Astrocyte (in vitro differentiated cells and primary cell): Measurements from ENCODE around the gene CRB3. TPM values are rescaled to one million over a fixed set of nuclear protein-coding genes. Genes with fewer than 3 reads are reported as not detected.

Experiments
- DNase-seq: peaks from one replicate; pipeline ENCODE4 v3.0.0-alpha.2; 2010; ENCODE audit warnings: low read depth
- FAIRE-seq: peaks from 2 replicates; lab custom pipeline; 2011; peaks lifted over from hg19 to GRCh38; lab: Jason Lieb, UNC
- H2AFZ ChIP-seq: 2 replicates; pipeline ENCODE4 v1.6.0; 2012; ENCODE audit warnings: low read depth, low read length, inconsistent platforms
- H3K27ac ChIP-seq: 2 replicates; pipeline ENCODE4 v1.5.1; 2011; ENCODE audit warnings: low read depth, low read length, inconsistent platforms
- H3K27me3 ChIP-seq: 2 replicates; pipeline ENCODE4 v1.6.0; 2011; ENCODE audit warnings: low read length, inconsistent platforms; ENCODE audit not compliant: insufficient read depth
- H3K36me3 ChIP-seq: 2 replicates; pipeline ENCODE4 v1.5.1; 2011; ENCODE audit warnings: low read length, inconsistent platforms; ENCODE audit not compliant: insufficient read depth
- H3K4me1 ChIP-seq: 2 replicates; pipeline ENCODE4 v1.5.1; 2011; ENCODE audit warnings: low read length, inconsistent platforms; ENCODE audit not compliant: insufficient read depth
- H3K4me2 ChIP-seq: 2 replicates; pipeline ENCODE4 v1.6.0; 2012; ENCODE audit warnings: low read length, inconsistent platforms
- H3K4me3 ChIP-seq: 2 replicates; pipeline ENCODE4 v1.5.1; 2011; ENCODE audit warnings: low read depth, mild to moderate bottlenecking, low read length, inconsistent platforms; ENCODE audit not compliant: insufficient read depth
- H3K79me2 ChIP-seq: 2 replicates; pipeline ENCODE4 v1.6.0; 2012; ENCODE audit warnings: mild to moderate bottlenecking, low read length, inconsistent platforms; ENCODE audit not compliant: insufficient read depth
- H3K9ac ChIP-seq: 2 replicates; pipeline ENCODE4 v1.6.0; 2012; ENCODE audit warnings: mild to moderate bottlenecking, low read length, inconsistent platforms
- H3K9me3 ChIP-seq: 2 replicates; pipeline ENCODE4 v1.5.1; 2012; ENCODE audit warnings: low read depth, mild to moderate bottlenecking, low read length, inconsistent platforms; ENCODE audit not compliant: insufficient read depth
- H4K20me1 ChIP-seq: 2 replicates; pipeline ENCODE4 v1.6.0; 2012; ENCODE audit warnings: low read length, inconsistent platforms; ENCODE audit not compliant: insufficient read depth
- H3K27ac Mint-ChIP-seq: one replicate; pipeline ENCODE4 v1.8.0; 2021; ENCODE audit warnings: mild to moderate bottlenecking, mixed read lengths; ENCODE audit not compliant: unreplicated experiment
- H3K27me3 Mint-ChIP-seq: one replicate; pipeline ENCODE4 v1.8.0; 2021; ENCODE audit warnings: low read depth, mixed read lengths; ENCODE audit not compliant: unreplicated experiment
- H3K36me3 Mint-ChIP-seq: one replicate; pipeline ENCODE4 v1.8.0; 2021; ENCODE audit warnings: low read depth, mixed read lengths; ENCODE audit not compliant: unreplicated experiment
- H3K4me1 Mint-ChIP-seq: one replicate; pipeline ENCODE4 v1.8.0; 2021; ENCODE audit warnings: low read depth, mixed read lengths; ENCODE audit not compliant: unreplicated experiment
- H3K4me3 Mint-ChIP-seq: one replicate; pipeline ENCODE4 v1.8.0; 2021; ENCODE audit warnings: mild to moderate bottlenecking, moderate library complexity, mixed read lengths; ENCODE audit not compliant: unreplicated experiment
- H3K9me3 Mint-ChIP-seq: one replicate; pipeline ENCODE4 v1.8.0; 2021; ENCODE audit warnings: mild to moderate bottlenecking, mixed read lengths; ENCODE audit not compliant: unreplicated experiment
- CTCF ChIP-seq: IDR thresholded peaks from 2 replicates; pipeline ENCODE4 v1.5.1; 2011; ENCODE audit warnings: low read depth, mild to moderate bottlenecking, inconsistent platforms, low read length, moderate library complexity; ENCODE audit not compliant: insufficient read depth
- EZH2 ChIP-seq: IDR thresholded peaks from 2 replicates; pipeline ENCODE4 v1.6.1; 2012; ENCODE audit warnings: mild to moderate bottlenecking, low read length, inconsistent platforms; ENCODE audit not compliant: insufficient read depth
- total RNA-seq: library from RNA; stranded (reverse); gene quantifications from 2 replicates; pipeline ENCODE4 v1.2.1, GENCODE V29; 2021

Gene CRB3
- total RNA-seq, 1 donor from 2014 or later = 1.6 TPM

- Mint-ChIP-seq H3K36me3 (peaks cover 14% of the 10 kb centered on the region), H3K4me3 (no peak overlapping the region), H3K27ac (no peak overlapping the region), H3K9me3 (peaks cover 2% of the 10 kb centered on the region), H3K27me3 (peaks cover 4% of the 10 kb centered on the region), H3K4me1 (no peaks in the 10 kb centered on the region)
- FAIRE-seq (no peak), DNase-seq (no peak)
- no peak overlapping the region for H3K9ac ChIP-seq
- no peak overlapping the region for H3K4me2 ChIP-seq
- TF ChIP-seq CTCF (no peak), EZH2 (no peak)
- H3K36me3 ChIP-seq = no peaks in the 10 kb centered on the region
- no peaks in the 10 kb centered on the region for H4K20me1 ChIP-seq
- no peaks in the 10 kb centered on the region for H3K27me3 ChIP-seq
- H3K4me3 ChIP-seq = no peak overlapping the region
- H3K79me2 ChIP-seq = no peaks in the 10 kb centered on the region
- H3K4me1 ChIP-seq = no peaks in the 10 kb centered on the region
- no peak overlapping the region for H2AFZ ChIP-seq
- no peak overlapping the region for H3K27ac ChIP-seq
- H3K9me3 ChIP-seq = no peaks in the 10 kb centered on the region
Measured at GRCh38 chr19:6442087-6442688, 21.9 kb upstream of the CRB3 start.

- DNase-seq (no peak), FAIRE-seq (no peak)
- Histone ChIP-seq H2AFZ (no peak overlapping the region), H3K9ac (no peak overlapping the region), H3K27me3 (no peaks in the 10 kb centered on the region), H3K27ac (no peak overlapping the region), H3K4me2 (no peak overlapping the region), H3K36me3 (no peaks in the 10 kb centered on the region), H4K20me1 (no peaks in the 10 kb centered on the region), H3K9me3 (no peaks in the 10 kb centered on the region), H3K4me1 (no peaks in the 10 kb centered on the region), H3K79me2 (no peaks in the 10 kb centered on the region), H3K4me3 (no peak overlapping the region)
- H3K27me3 Mint-ChIP-seq = peaks cover under 1% of the 10 kb centered on the region
- no peak for TF ChIP-seq EZH2
- no peak for TF ChIP-seq CTCF
- no peak overlapping the region for H3K27ac Mint-ChIP-seq
- H3K4me1 Mint-ChIP-seq = no peaks in the 10 kb centered on the region
- H3K4me3 Mint-ChIP-seq = no peak overlapping the region
- H3K9me3 Mint-ChIP-seq = peaks cover 2% of the 10 kb centered on the region
- H3K36me3 Mint-ChIP-seq = peaks cover 12% of the 10 kb centered on the region
Measured at GRCh38 chr19:6443986-6444385, 20.1 kb upstream of the CRB3 start.

- no peak overlapping the region for H3K27ac Mint-ChIP-seq
- peaks cover 11% of the 10 kb centered on the region for H3K36me3 Mint-ChIP-seq
- DNase-seq = no peak
Measured at GRCh38 chr19:6446452-6446851, 17.6 kb upstream of the CRB3 start.

More at GRCh38 chr19:6446452-6446851, 17.6 kb upstream of the CRB3 start:
- no peaks in the 10 kb centered on the region for H3K9me3 ChIP-seq
- no peaks in the 10 kb centered on the region for H3K79me2 ChIP-seq
- TF ChIP-seq EZH2 (no peak), CTCF (no peak)
- no peak overlapping the region for H3K9ac ChIP-seq
- FAIRE-seq = no peak
- Mint-ChIP-seq H3K4me1 (no peaks in the 10 kb centered on the region), H3K4me3 (no peak overlapping the region), H3K27me3 (no peaks in the 10 kb centered on the region), H3K9me3 (peaks cover 2% of the 10 kb centered on the region)
- no peak overlapping the region for H3K4me2 ChIP-seq
- H3K4me1 ChIP-seq = no peaks in the 10 kb centered on the region
- no peaks in the 10 kb centered on the region for H4K20me1 ChIP-seq
- H3K27me3 ChIP-seq = no peaks in the 10 kb centered on the region
- H2AFZ ChIP-seq = no peak overlapping the region
- H3K36me3 ChIP-seq = no peaks in the 10 kb centered on the region
- H3K4me3 ChIP-seq = no peak overlapping the region
- H3K27ac ChIP-seq = no peak overlapping the region
